ENCODE measurements around the gene SSH3. TPM values are rescaled to one million over a fixed set of nuclear protein-coding genes. Genes with fewer than 3 reads are reported as not detected.

Gene SSH3
- total and polyA plus RNA-seq, 2 of the 8 experiments (the other 6 are each of a cell fraction or from before 2014, with no cell fraction given) = 16.9 to 19.8 TPM

GRCh38 chr11:67255353-67255752 lies 48.0 kb upstream of the SSH3 start (continued):
- no peak for TF ChIP-seq CHD7 (IDR thresholded peaks at IDR 0.05; ENCODE audit: insufficient replicate concordance, low read length)
- TF ChIP-seq TAF7 (optimal IDR thresholded peaks at IDR 0.05; ENCODE audit: borderline replicate concordance, low read depth, low read length) = no peak
- no peak for TF ChIP-seq ZNF274 (IDR thresholded peaks at IDR 0.05; ENCODE audit: borderline replicate concordance, extremely low read depth, low read length)
- TF ChIP-seq ASH2L (IDR thresholded peaks at IDR 0.05; ENCODE audit: low read length) = no peak
- no peak for TF ChIP-seq CEBPB (IDR thresholded peaks at IDR 0.05; ENCODE audit: low read depth, low read length)
- TF ChIP-seq EP300 (IDR thresholded peaks at IDR 0.05; ENCODE audit: borderline replicate concordance in 1 of 2, low read depth in 2 of 2, low read length in 2 of 2) = no peak
- TF ChIP-seq MAFK (IDR thresholded peaks at IDR 0.05; ENCODE audit: low read depth, low read length) = no peak
- no peak for TF ChIP-seq EGR1 (IDR thresholded peaks at IDR 0.05; ENCODE audit: borderline replicate concordance, low read depth, low read length)
- TF ChIP-seq CHD2 (IDR thresholded peaks at IDR 0.05; ENCODE audit: low read length) = no peak
- TF ChIP-seq YY1 (IDR thresholded peaks at IDR 0.05; ENCODE audit: low read depth, low read length) = no peak
